B cell (primary cell): Measurements from ENCODE around the gene MKRN1. TPM values are rescaled to one million over a fixed set of nuclear protein-coding genes. Genes with fewer than 3 reads are reported as not detected.

ENCODE experiments used
- ATAC-seq: fragments of 200-7000 bp; cut with Tn5 transposase; one replicate; pipeline ENCODE4 v1.10.0; 2021; ENCODE audit warnings: low read depth, mild to moderate bottlenecking, moderate number of reproducible peaks, moderate library complexity
- CTCF ChIA-PET: fragments of 350-600 bp; sonication (Branson Sonifier 250); formaldehyde crosslinking; loops from one replicate; lab custom pipeline; 2021; ENCODE audit warnings: antibody characterized with exemption, inconsistent platforms; lab: Charles Lee
- POLR2A ChIA-PET: fragments of 350-600 bp; sonication (Branson Sonifier 250); formaldehyde crosslinking; loops from one replicate; lab custom pipeline; 2021; ENCODE audit warnings: antibody characterized with exemption; lab: Charles Lee
- DNase-seq: peaks from one replicate; pipeline ENCODE4 v3.0.0; 2013
- H2AFZ ChIP-seq: 2 replicates; pipeline ENCODE4 v1.6.1; 2012; ENCODE audit warnings: mild to moderate bottlenecking, low read depth, low read length; ENCODE audit not compliant: insufficient read depth, poor library complexity, severe bottlenecking
- H3K27ac ChIP-seq, 2 donors: 1 replicate in 1 of 2; 2 replicates in 1 of 2; pipeline ENCODE4 v1.5.1; 2012 to 2013; ENCODE audit warnings: low read length in 2 of 2, mild to moderate bottlenecking in 2 of 2, moderate library complexity in 1 of 2
- H3K27me3 ChIP-seq, 4 experiments: fragments of 200-600 bp in 1 of 4; sonication (generic) in 1 of 4; replicated peaks in 1 of 4; 1 replicate in 2 of 4; 2 replicates in 2 of 4; pipeline versions ENCODE4 v1.6.1 to v1.7.0; 2013 to 2016; ENCODE audit warnings: low read length in 3 of 4, mild to moderate bottlenecking in 2 of 4, mixed read lengths in 1 of 4, moderate library complexity in 1 of 4; ENCODE audit not compliant: insufficient read depth in 4 of 4, control insufficient read depth in 3 of 4; ENCODE audit errors: control extremely low read depth in 1 of 4
- H3K36me3 ChIP-seq, 2 experiments: replicated peaks in 1 of 2; 1 replicate in 1 of 2; 2 replicates in 1 of 2; pipeline versions ENCODE4 v1.6.1 to v1.7.1; 2013; ENCODE audit warnings: low read length in 1 of 2; ENCODE audit not compliant: insufficient read depth in 2 of 2, control insufficient read depth in 1 of 2; ENCODE audit errors: control extremely low read depth in 1 of 2, extremely low read depth in 1 of 2
- H3K4me1 ChIP-seq, 2 donors: fragments of 200-600 bp in 1 of 2; sonication (generic) in 1 of 2; 1 replicate in 1 of 2; 2 replicates in 1 of 2; pipeline versions ENCODE4 v1.5.1 to v1.6.1; 2013 to 2017; ENCODE audit warnings: low read length in 2 of 2; ENCODE audit not compliant: control insufficient read depth in 2 of 2, insufficient read depth in 2 of 2
- H3K4me2 ChIP-seq: replicated peaks from 2 replicates; pipeline ENCODE3; 2012; ENCODE audit warnings: mild to moderate bottlenecking, low read depth, low read length; ENCODE audit not compliant: poor library complexity, severe bottlenecking
- H3K4me3 ChIP-seq, 5 experiments: fragments of 200-600 bp in 1 of 5; sonication (generic) in 1 of 5; 1 replicate in 3 of 5; 2 replicates in 2 of 5; pipeline versions ENCODE4 v1.5.1 to v1.7.0; 2011 to 2016; ENCODE audit warnings: low read length in 4 of 5, mild to moderate bottlenecking in 4 of 5, low read depth in 2 of 5, control low read depth in 1 of 5, moderate library complexity in 1 of 5; ENCODE audit not compliant: insufficient read depth in 1 of 5; ENCODE audit errors: control extremely low read depth in 1 of 5, extremely low read depth in 1 of 5
- H3K79me2 ChIP-seq: fragments of 200-600 bp; sonication (generic); one replicate; pipeline ENCODE4 v1.6.0; 2016; ENCODE audit warnings: low read length; ENCODE audit not compliant: control insufficient read depth, insufficient read depth
- H3K9ac ChIP-seq: fragments of 200-600 bp; sonication (generic); 2 replicates; pipeline ENCODE4 v1.6.1; 2017; ENCODE audit warnings: mild to moderate bottlenecking, low read length, moderate library complexity
- H3K9me3 ChIP-seq, 3 donors: one replicate each; pipeline versions ENCODE4 v1.6.1 to v1.7.1; 2013; ENCODE audit warnings: low read length in 2 of 3; ENCODE audit not compliant: control insufficient read depth in 2 of 3, insufficient read depth in 1 of 3; ENCODE audit errors: control extremely low read depth in 1 of 3
- H4K20me1 ChIP-seq: 2 replicates; pipeline ENCODE4 v1.6.0; 2012; ENCODE audit warnings: mild to moderate bottlenecking, low read length; ENCODE audit not compliant: insufficient read depth, control insufficient read depth, poor library complexity, severe bottlenecking
- H3K27ac Mint-ChIP-seq: one replicate; pipeline ENCODE4 v1.8.0; 2021; ENCODE audit warnings: mixed read lengths
- H3K27me3 Mint-ChIP-seq: one replicate; pipeline ENCODE4 v1.8.0; 2021; ENCODE audit warnings: mixed read lengths
- H3K4me1 Mint-ChIP-seq: one replicate; pipeline ENCODE4 v1.8.0; 2021; ENCODE audit warnings: mixed read lengths
- H3K4me3 Mint-ChIP-seq: one replicate; pipeline ENCODE4 v1.8.0; 2021; ENCODE audit warnings: mixed read lengths
- H3K9me3 Mint-ChIP-seq: one replicate; pipeline ENCODE4 v1.8.0; 2022; ENCODE audit warnings: mixed read lengths; ENCODE audit not compliant: insufficient read depth
- EZH2 ChIP-seq: IDR thresholded peaks from 2 replicates; pipeline ENCODE4 v1.6.1; 2012; ENCODE audit warnings: borderline replicate concordance, low read depth, mild to moderate bottlenecking, moderate library complexity, low read length; ENCODE audit not compliant: insufficient read depth, poor library complexity, severe bottlenecking
- WGBS: methylation state at CpG from one replicate; pipeline ENCODE4 v1.1.5; 2013; ENCODE audit warnings: missing lambda C conversion rate; ENCODE audit not compliant: insufficient coverage; 5-methylcytosine and 5-hydroxymethylcytosine counted together
- intact Hi-C: fragments of 100-400 bp; cut with micrococcal nuclease; formaldehyde crosslinking; loops from one replicate; pipeline ENCODE4 v1.10.0; 2022
- polyA plus RNA-seq: library from polyadenylated mRNA; depleted of rRNA; stranded (reverse); fragments of >200 nt; gene quantifications from 2 replicates; pipeline ENCODE4 v1.2.3, GENCODE V29; 2012
- total RNA-seq, 2 donors: library from RNA; stranded (reverse); fragments of 120-200 nt in 1 of 2; gene quantifications; 1 replicate in 1 of 2; 2 replicates in 1 of 2; pipeline versions ENCODE4 v1.2.3 to v1.2.4, GENCODE V29; 2013 to 2022
- TF ChIP-seq, protein P1 (sequence below): fragments of 200-600 bp; IDR thresholded peaks from one replicate; pipeline ENCODE4 v1.8.0; 2022; ENCODE audit warnings: antibody characterized with exemption, mild to moderate bottlenecking

Gene MKRN1
- total and polyA plus RNA-seq, 2 donors (not counting 1 experiment from before 2014, with no cell fraction given) = 41.9 to 147 TPM

DNA sequence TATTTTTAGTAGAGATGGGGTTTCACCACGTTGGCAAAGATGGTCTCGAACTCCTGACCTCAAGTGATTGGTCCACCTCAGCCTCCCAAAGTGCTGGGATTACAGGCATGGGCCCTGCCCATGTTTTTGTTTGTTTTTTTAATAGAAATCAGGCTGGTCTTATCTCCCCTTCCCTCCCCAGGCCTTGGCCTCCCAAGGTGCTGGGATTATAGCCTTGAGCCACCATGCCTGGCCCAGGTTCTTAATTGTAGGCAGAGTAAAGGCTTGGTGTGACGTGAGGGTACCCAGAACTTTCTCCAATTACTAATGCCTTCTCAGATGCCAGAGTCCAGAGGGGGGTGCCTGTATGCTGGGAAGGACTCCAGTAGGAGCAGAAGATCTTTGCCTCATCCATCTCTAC, 5.2 kb upstream of the MKRN1 start:
- H3K9me3 Mint-ChIP-seq = no peaks in the 10 kb centered on the region
- H3K9ac ChIP-seq = no peak overlapping the region
- CTCF ChIA-PET = no interaction called here
- H3K27ac Mint-ChIP-seq = no peak overlapping the region
- no peaks in the 10 kb centered on the region for H4K20me1 ChIP-seq
- no peaks in the 10 kb centered on the region for H3K79me2 ChIP-seq
- TF ChIP-seq, protein P1, sequence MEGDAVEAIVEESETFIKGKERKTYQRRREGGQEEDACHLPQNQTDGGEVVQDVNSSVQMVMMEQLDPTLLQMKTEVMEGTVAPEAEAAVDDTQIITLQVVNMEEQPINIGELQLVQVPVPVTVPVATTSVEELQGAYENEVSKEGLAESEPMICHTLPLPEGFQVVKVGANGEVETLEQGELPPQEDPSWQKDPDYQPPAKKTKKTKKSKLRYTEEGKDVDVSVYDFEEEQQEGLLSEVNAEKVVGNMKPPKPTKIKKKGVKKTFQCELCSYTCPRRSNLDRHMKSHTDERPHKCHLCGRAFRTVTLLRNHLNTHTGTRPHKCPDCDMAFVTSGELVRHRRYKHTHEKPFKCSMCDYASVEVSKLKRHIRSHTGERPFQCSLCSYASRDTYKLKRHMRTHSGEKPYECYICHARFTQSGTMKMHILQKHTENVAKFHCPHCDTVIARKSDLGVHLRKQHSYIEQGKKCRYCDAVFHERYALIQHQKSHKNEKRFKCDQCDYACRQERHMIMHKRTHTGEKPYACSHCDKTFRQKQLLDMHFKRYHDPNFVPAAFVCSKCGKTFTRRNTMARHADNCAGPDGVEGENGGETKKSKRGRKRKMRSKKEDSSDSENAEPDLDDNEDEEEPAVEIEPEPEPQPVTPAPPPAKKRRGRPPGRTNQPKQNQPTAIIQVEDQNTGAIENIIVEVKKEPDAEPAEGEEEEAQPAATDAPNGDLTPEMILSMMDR = no peak
- TF ChIP-seq EZH2 = no peak
- peaks cover 4 to 5% of the 10 kb centered on the region in 2 donors for H3K4me1 ChIP-seq
- H3K36me3 ChIP-seq = no peaks in the 10 kb centered on the region
- H3K4me3 ChIP-seq = no peak overlapping the region
- POLR2A ChIA-PET = no interaction called here
- H3K27me3 Mint-ChIP-seq = peaks cover 2% of the 10 kb centered on the region
- H3K4me3 Mint-ChIP-seq = no peak overlapping the region
- DNase-seq (no peak), ATAC-seq (no peak)
- WGBS = 88% methylated on average over 2 of the region's 3 CpGs
- no peak overlapping the region for H2AFZ ChIP-seq
- peaks cover 4% of the 10 kb centered on the region for H3K4me1 Mint-ChIP-seq
- no peaks in the 10 kb centered on the region for H3K27me3 ChIP-seq
- intact Hi-C loops = no loop called here
- no peak overlapping the region for H3K4me2 ChIP-seq
- H3K9me3 ChIP-seq = no peaks in the 10 kb centered on the region
- no peak overlapping the region for H3K27ac ChIP-seq

DNA sequence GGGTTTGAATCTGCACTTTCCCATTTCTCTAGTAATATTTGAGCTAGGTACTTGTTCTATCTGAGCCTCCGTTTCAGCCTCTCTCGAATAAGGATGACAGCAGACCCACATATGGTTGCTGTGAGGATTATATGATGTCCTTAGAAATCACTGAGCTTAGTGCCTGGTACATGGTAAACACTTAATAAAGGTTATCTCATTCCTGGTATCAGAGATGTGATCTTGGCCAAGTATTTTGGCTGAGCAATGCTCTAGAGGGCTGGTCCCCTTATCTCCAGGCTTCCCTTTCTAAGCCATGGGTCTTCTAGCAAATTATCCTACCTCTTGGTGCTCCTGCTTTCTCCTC, 407 bp upstream of the MKRN1 start:
- H3K9ac ChIP-seq = peak overlapping the region; percentile 84
- peaks cover 16% of the 10 kb centered on the region for H4K20me1 ChIP-seq
- no peaks in the 10 kb centered on the region for H3K27me3 ChIP-seq
- peak overlapping the region; percentile 82 for H2AFZ ChIP-seq
- H3K9me3 ChIP-seq = no peaks in the 10 kb centered on the region
- H3K4me3 ChIP-seq = peak overlapping the region; percentile 74 to 95 (median 91)
- H3K36me3 ChIP-seq = peaks cover 0 to 2% of the 10 kb centered on the region in 2 experiments
- peaks cover 2% of the 10 kb centered on the region for H3K27me3 Mint-ChIP-seq
- intact Hi-C loops = loop anchor here (1.0 to 5.0 kb wide), 7 partner anchors 89 to 536 kb away; partner anchors contain the start of genes BRAF, NDUFB2 and PARP12
- WGBS = 0% methylated on average over 2 of the region's 2 CpGs
- H3K27ac ChIP-seq = peak overlapping the region; percentile 75 to 86
- TF ChIP-seq EZH2 = no peak
- TF ChIP-seq, protein P1 = no peak
- peak overlapping the region; percentile 99 for H3K27ac Mint-ChIP-seq
- no peak for ATAC-seq
- peak overlapping the region; percentile 92 for H3K4me2 ChIP-seq
- peaks cover 31% of the 10 kb centered on the region for H3K4me1 Mint-ChIP-seq
- H3K79me2 ChIP-seq = peaks cover 40% of the 10 kb centered on the region
- CTCF ChIA-PET = interaction anchor here (8.7 kb wide), 1 partner anchor 13 kb away, joined by 96 read pairs; no protein-coding TSS in a partner anchor
- H3K9me3 Mint-ChIP-seq = no peaks in the 10 kb centered on the region
- POLR2A ChIA-PET = no interaction called here
- peaks cover 26 to 27% of the 10 kb centered on the region in 2 donors for H3K4me1 ChIP-seq
- peak overlapping the region; percentile 91 for H3K4me3 Mint-ChIP-seq
- no peak for DNase-seq
